Activated naive CD8-positive, alpha-beta T cell treated with anti-CD3 and anti-CD28 coated beads, Interleukin-2, amount 50 U/mL, for 16 hours (primary cell): Measurements from ENCODE around the gene CACNA2D3.
"Not testable (repeated sequence)": the region's sequence is repeated elsewhere in the genome, so short reads cannot be mapped to it uniquely, and the experiment has no call there.

Source experiments
- DNase-seq: peaks from one replicate; pipeline ENCODE4 v3.0.0-alpha.2; 2020; ENCODE audit warnings: low read depth, low spot score

The CACNA2D3 gene

GRCh38 chr3:54122324-54123002 is at the start of gene CACNA2D3:
TSS of gene CACNA2D3 (plus strand) at chr3:54122552.
- DNase-seq, result no peak

GRCh38 chr3:54073386-54073785 is 49.0 kb upstream of the CACNA2D3 start:
- DNase-seq, result no peak

GRCh38 chr3:54079314-54079713 is 43.0 kb upstream of the CACNA2D3 start:
- DNase-seq, result no peak

GRCh38 chr3:54079730-54080325 is 42.5 kb upstream of the CACNA2D3 start:
- DNase-seq, result no peak

GRCh38 chr3:54083921-54084320 is 38.4 kb upstream of the CACNA2D3 start:
- no peak for DNase-seq

- DNase-seq, result no peak
These were observed 36.4 kb upstream of the CACNA2D3 start for GRCh38 chr3:54085936-54086335.

GRCh38 chr3:54086652-54087405 is 35.5 kb upstream of the CACNA2D3 start:
- no peak for DNase-seq

GRCh38 chr3:54087581-54088410 is 34.6 kb upstream of the CACNA2D3 start:
- DNase-seq, result no peak

GRCh38 chr3:54093491-54094248 is 28.7 kb upstream of the CACNA2D3 start:
- no peak for DNase-seq

GRCh38 chr3:54094926-54095325 is 27.4 kb upstream of the CACNA2D3 start:
- DNase-seq, result no peak

GRCh38 chr3:54099381-54099780 is 23.0 kb upstream of the CACNA2D3 start:
- DNase-seq, result no peak

GRCh38 chr3:54104084-54104483 is 18.3 kb upstream of the CACNA2D3 start:
- no peak for DNase-seq

- DNase-seq, result not testable (repeated sequence)
These were observed 6.2 kb upstream of the CACNA2D3 start for GRCh38 chr3:54116129-54116528.

GRCh38 chr3:54120657-54121413 is 1.5 kb upstream of the CACNA2D3 start:
- no peak for DNase-seq

GRCh38 chr3:54121414-54122323 is 683 bp upstream of the CACNA2D3 start:
- DNase-seq, result no peak

GRCh38 chr3:54123003-54123775 is 837 bp downstream of the CACNA2D3 start:
- DNase-seq, result no peak

- DNase-seq, result no peak
These were observed 1.4 kb downstream of the CACNA2D3 start for GRCh38 chr3:54123776-54124196.

- no peak for DNase-seq
These were observed 2.9 kb downstream of the CACNA2D3 start for GRCh38 chr3:54125300-54125699.

- DNase-seq, result no peak
These were observed 4.2 kb downstream of the CACNA2D3 start for GRCh38 chr3:54126551-54126950.
